A549 (cell line): Measurements from ENCODE around the gene PARVB.

Experiments used
- CHD2 ChIP-seq: fragments of 150-350 bp; IDR thresholded peaks from 2 replicates; pipeline ENCODE4 v1.6.1; 2014; ENCODE audit warnings: low read length; ENCODE audit not compliant: partially characterized antibody
- EP300 ChIP-seq, 2 experiments: fragments of >200 bp; sonication (Bioruptor Twin); formaldehyde crosslinking; IDR thresholded peaks; 2 replicates in 1 of 2; 3 replicates in 1 of 2; pipeline ENCODE4 v1.6.1; 2016 to 2017
- FOSL2 ChIP-seq, 2 experiments: fragments of 450-650 bp in 1 of 2; fragments of >200 bp in 1 of 2; sonication (Bioruptor Twin) in 1 of 2; formaldehyde crosslinking; IDR thresholded peaks; 2 replicates each; pipeline versions ENCODE4 v1.5.0 to v1.6.1; 2016 to 2020; ENCODE audit warnings: mild to moderate bottlenecking in 1 of 2, moderate library complexity in 1 of 2
- MAZ ChIP-seq: fragments of 150-350 bp; IDR thresholded peaks from 2 replicates; pipeline ENCODE4 v1.6.1; 2014; ENCODE audit warnings: antibody characterized with exemption, low read depth, low read length, borderline replicate concordance
- POLR2A ChIP-seq: IDR thresholded peaks from 2 replicates; pipeline ENCODE4 v1.6.1; 2012; ENCODE audit warnings: mild to moderate bottlenecking, low read length
- RNF2 ChIP-seq: fragments of 200-600 bp; sonication (generic); IDR thresholded peaks from 2 replicates; pipeline ENCODE4 v1.6.1; 2016; ENCODE audit warnings: low read depth, mild to moderate bottlenecking, antibody characterized with exemption, moderate library complexity, borderline replicate concordance
- TF ChIP-seq, protein P1 (sequence below): IDR thresholded peaks from 2 replicates; pipeline ENCODE4 v1.6.1; 2012

DNA sequence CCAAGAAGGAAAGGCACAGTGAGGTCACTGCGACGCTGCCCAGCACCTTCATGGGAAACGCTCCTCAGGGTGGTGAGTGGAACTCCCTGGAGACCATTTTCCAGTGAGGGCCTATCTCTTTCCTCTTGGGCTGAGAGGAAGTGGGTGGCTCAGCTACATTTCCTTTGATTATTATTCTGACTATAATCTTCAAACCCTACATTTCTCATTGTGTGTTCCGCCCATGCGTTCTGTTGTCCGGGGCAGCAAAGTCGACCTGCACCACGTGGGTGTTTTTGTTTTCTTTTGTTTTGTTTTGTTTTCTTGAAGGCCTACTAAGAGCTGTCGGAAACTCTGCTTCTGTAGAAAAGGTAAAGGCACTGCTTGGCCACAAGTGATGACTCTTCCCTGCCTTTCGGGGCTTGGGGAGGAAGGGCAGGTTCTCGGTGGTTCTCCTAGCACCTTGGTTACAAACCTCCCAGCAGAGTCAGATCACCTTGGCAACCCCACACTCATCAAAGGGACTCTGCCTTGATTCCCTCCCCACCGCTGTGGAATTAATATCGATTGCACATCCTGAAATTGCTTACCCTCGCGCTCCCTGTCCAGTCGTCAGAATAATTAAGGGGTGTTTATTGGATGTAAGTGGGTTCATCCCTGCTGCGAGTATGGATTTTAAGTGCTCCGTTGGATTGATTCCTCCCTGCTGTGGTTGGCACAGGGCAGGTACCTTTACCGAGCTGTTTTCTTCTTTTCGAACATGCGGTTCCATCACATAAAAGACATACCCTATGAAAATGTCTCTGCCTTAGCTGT lies 7.3 kb downstream of the PARVB start:
- TF ChIP-seq MAZ (no peak), EP300 (IDR thresholded peaks at IDR 0.05) (no peak), POLR2A (no peak), CHD2 (no peak), FOSL2 (IDR thresholded peaks at IDR 0.05) (no peak), FOSL2 (CRISPR knock-in tag; IDR thresholded peaks at IDR 0.05) (no peak), RNF2 (no peak)
- TF ChIP-seq, protein P1, sequence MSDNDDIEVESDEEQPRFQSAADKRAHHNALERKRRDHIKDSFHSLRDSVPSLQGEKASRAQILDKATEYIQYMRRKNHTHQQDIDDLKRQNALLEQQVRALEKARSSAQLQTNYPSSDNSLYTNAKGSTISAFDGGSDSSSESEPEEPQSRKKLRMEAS: no peak
